ENCODE results near the gene DDX23. TPM values are rescaled to one million over a fixed set of nuclear protein-coding genes. Genes with fewer than 3 reads are reported as not detected.

The DDX23 gene
- total and polyA plus RNA-seq, 10 donors = 33.1 to 104 (median 83.5) TPM

GRCh38 chr12:48832321-48833060 lies 19.5 kb downstream of the DDX23 start:
- DNase-seq = no peak

GRCh38 chr12:48831257-48831656 lies 20.7 kb downstream of the DDX23 start:
- peak in 1 of 3 donors; percentile 7 for TF ChIP-seq POLR2AphosphoS5 (IDR thresholded peaks at IDR 0.05)
- no peak for TF ChIP-seq POLR2A (IDR thresholded peaks at IDR 0.05)
- peaks cover 13 to 100% (median 88%) of the 10 kb centered on the region in 6 donors for H3K36me3 ChIP-seq
- no peaks in the 10 kb centered on the region for H3K9me3 ChIP-seq
- no peaks in the 10 kb centered on the region for H3K4me1 ChIP-seq
- intact Hi-C loops (cut with DNase I; ENCODE audit: low total_unique reads) = no loop called here
- WGBS, 5 donors = 92 to 94% (median 92%) methylated on average over 6 of the region's 6 CpGs
- H3K27me3 ChIP-seq (replicated peaks in 1 of 7) = no peaks in the 10 kb centered on the region
- H3K4me3 ChIP-seq = no peak overlapping the region
- no peak for DNase-seq
- no peak overlapping the region for H3K27ac ChIP-seq

More at GRCh38 chr12:48832321-48833060, 19.5 kb downstream of the DDX23 start:
- H3K4me1 ChIP-seq = no peaks in the 10 kb centered on the region
- H3K4me3 ChIP-seq = no peak overlapping the region
- TF ChIP-seq POLR2AphosphoS5 (IDR thresholded peaks at IDR 0.05) = peak in 1 of 3 donors; percentile 27
- TF ChIP-seq POLR2A (IDR thresholded peaks at IDR 0.05) = no peak
- H3K27me3 ChIP-seq (replicated peaks in 1 of 7) = no peaks in the 10 kb centered on the region
- intact Hi-C loops (cut with DNase I; ENCODE audit: low total_unique reads) = no loop called here
- no peak overlapping the region for H3K27ac ChIP-seq
- whole genome bisulfite sequencing, 5 donors = 93 to 97% (median 95%) methylated on average over 10 to 12 of the region's 12 CpGs
- peaks cover 13 to 100% (median 100%) of the 10 kb centered on the region in 6 donors for H3K36me3 ChIP-seq
- no peaks in the 10 kb centered on the region for H3K9me3 ChIP-seq

GRCh38 chr12:48828841-48829575 lies 23.0 kb downstream of the DDX23 start:
- H3K4me1 ChIP-seq = no peaks in the 10 kb centered on the region
- no peaks in the 10 kb centered on the region for H3K27me3 ChIP-seq (replicated peaks in 1 of 7)
- intact Hi-C loops (cut with DNase I; ENCODE audit: low total_unique reads) = no loop called here
- H3K9me3 ChIP-seq = no peaks in the 10 kb centered on the region
- no peak overlapping the region for H3K27ac ChIP-seq
- TF ChIP-seq POLR2A (IDR thresholded peaks at IDR 0.05) = no peak
- peak in 1 of 3 donors; percentile 31 for TF ChIP-seq POLR2AphosphoS5 (IDR thresholded peaks at IDR 0.05)
- 90 to 95% (median 92%) methylated on average over 14 to 16 of the region's 16 CpGs for WGBS, 5 donors
- H3K36me3 ChIP-seq = peaks cover 9 to 82% (median 65%) of the 10 kb centered on the region in 6 donors
- no peak for DNase-seq
- H3K4me3 ChIP-seq = no peak overlapping the region

GRCh38 chr12:48828293-48828692 lies 23.7 kb downstream of the DDX23 start:
- no peak for TF ChIP-seq POLR2A (IDR thresholded peaks at IDR 0.05)
- no peak for TF ChIP-seq CTCF (IDR thresholded peaks at IDR 0.05 in 8 of 11, conservative IDR thresholded peaks at IDR 0.05 in 3 of 11)
- no peak for TF ChIP-seq POLR2AphosphoS5 (IDR thresholded peaks at IDR 0.05)
- no peak for DNase-seq
- no peaks in the 10 kb centered on the region for H3K9me3 ChIP-seq
- no peak overlapping the region for H3K27ac ChIP-seq
- H3K36me3 ChIP-seq = peaks cover 7 to 75% (median 58%) of the 10 kb centered on the region in 6 donors
- no peaks in the 10 kb centered on the region for H3K27me3 ChIP-seq (replicated peaks in 1 of 7)
- intact Hi-C loops (cut with DNase I; ENCODE audit: low total_unique reads) = no loop called here
- 57 to 83% (median 72%) methylated on average over 2 of the region's 2 CpGs; no CpG with 5 or more reads in 1 of the 5 donors for WGBS, 5 donors
- H3K4me1 ChIP-seq = no peaks in the 10 kb centered on the region
- H3K4me3 ChIP-seq = no peak overlapping the region

- Histone ChIP-seq H3K9me3 (no peaks in the 10 kb centered on the region), H3K36me3 (peaks cover 3 to 68% (median 51%) of the 10 kb centered on the region in 6 donors), H3K4me3 (no peak overlapping the region), H3K27ac (no peak overlapping the region), H3K4me1 (no peaks in the 10 kb centered on the region), H3K27me3 (replicated peaks in 1 of 7) (no peaks in the 10 kb centered on the region)
- DNase-seq = no peak
- WGBS, 5 donors = 88 to 96% (median 91%) methylated on average over 6 to 17 of the region's 17 CpGs
- TF ChIP-seq POLR2AphosphoS5 (IDR thresholded peaks at IDR 0.05) (peak in 1 of 3 donors; percentile 51), CTCF (IDR thresholded peaks at IDR 0.05 in 8 of 11, conservative IDR thresholded peaks at IDR 0.05 in 3 of 11) (no peak)
- intact Hi-C loops (cut with DNase I; ENCODE audit: low total_unique reads) = no loop called here
These were observed 24.4 kb downstream of the DDX23 start for GRCh38 chr12:48827513-48828096.

Measured in spleen (tissue), 11 donors.